HG03135 (cell line): ENCODE measurements around the gene CEP162.
"Not testable (repeated sequence)": the region's sequence is repeated elsewhere in the genome, so short reads cannot be mapped to it uniquely, and the experiment has no call there.

Source experiments
- ATAC-seq: cut with Tn5 transposase; IDR thresholded peaks from one replicate; pipeline ENCODE4 v1.9.1; 2021; ENCODE audit warnings: mild to moderate bottlenecking, moderate library complexity; ENCODE audit not compliant: unreplicated experiment

The CEP162 gene

GRCh38 chr6:84227044-84227433, 404 bp downstream of the CEP162 start:
- peak; percentile 8 for ATAC-seq

- no peak for ATAC-seq
Observed at GRCh38 chr6:84224251-84224650, 3.2 kb downstream of the CEP162 start.

GRCh38 chr6:84223608-84224007, 3.8 kb downstream of the CEP162 start:
- not testable (repeated sequence) for ATAC-seq

- no peak for ATAC-seq
Observed at GRCh38 chr6:84222426-84222825, 5.0 kb downstream of the CEP162 start.

- no peak for ATAC-seq
Observed at GRCh38 chr6:84220809-84221409, 6.5 kb downstream of the CEP162 start.

GRCh38 chr6:84218091-84218490, 9.4 kb downstream of the CEP162 start:
- no peak for ATAC-seq

- no peak for ATAC-seq
Observed at GRCh38 chr6:84213217-84213616, 14.2 kb downstream of the CEP162 start.

- ATAC-seq: no peak
Observed at GRCh38 chr6:84204011-84204410, 23.4 kb downstream of the CEP162 start.

GRCh38 chr6:84199987-84200386, 27.5 kb downstream of the CEP162 start:
- ATAC-seq: not testable (repeated sequence)

- no peak for ATAC-seq
Observed at GRCh38 chr6:84197708-84198107, 29.7 kb downstream of the CEP162 start.

- no peak for ATAC-seq
Observed at GRCh38 chr6:84193114-84193708, 34.2 kb downstream of the CEP162 start.

GRCh38 chr6:84191802-84192201, 35.6 kb downstream of the CEP162 start:
- no peak for ATAC-seq

GRCh38 chr6:84189356-84189755, 38.1 kb downstream of the CEP162 start:
- ATAC-seq: not testable (repeated sequence)

GRCh38 chr6:84183430-84183829, 44.0 kb downstream of the CEP162 start:
- no peak for ATAC-seq

- no peak for ATAC-seq
Observed at GRCh38 chr6:84182001-84182400, 45.4 kb downstream of the CEP162 start.

GRCh38 chr6:84177241-84177640, 50.2 kb downstream of the CEP162 start:
- no peak for ATAC-seq

GRCh38 chr6:84172574-84172973, 54.9 kb downstream of the CEP162 start:
- ATAC-seq: no peak

GRCh38 chr6:84172080-84172479, 55.4 kb downstream of the CEP162 start:
- ATAC-seq: no peak

GRCh38 chr6:84167457-84167856, 60.0 kb downstream of the CEP162 start:
- ATAC-seq: no peak

GRCh38 chr6:84166395-84166794, 61.0 kb downstream of the CEP162 start:
- no peak for ATAC-seq

GRCh38 chr6:84164328-84164727, 63.1 kb downstream of the CEP162 start:
- not testable (repeated sequence) for ATAC-seq

- no peak for ATAC-seq
Observed at GRCh38 chr6:84161190-84161589, 66.3 kb downstream of the CEP162 start.

- ATAC-seq: no peak
Observed at GRCh38 chr6:84156306-84156705, 71.1 kb downstream of the CEP162 start.
